ENCODE results near the gene PTPRZ1. TPM values are rescaled to one million over a fixed set of nuclear protein-coding genes. Genes with fewer than 3 reads are reported as not detected.

PTPRZ1 gene
- total and polyA plus RNA-seq, 12 donors = 0.09 to 0.87 (median 0.36) TPM

DNA sequence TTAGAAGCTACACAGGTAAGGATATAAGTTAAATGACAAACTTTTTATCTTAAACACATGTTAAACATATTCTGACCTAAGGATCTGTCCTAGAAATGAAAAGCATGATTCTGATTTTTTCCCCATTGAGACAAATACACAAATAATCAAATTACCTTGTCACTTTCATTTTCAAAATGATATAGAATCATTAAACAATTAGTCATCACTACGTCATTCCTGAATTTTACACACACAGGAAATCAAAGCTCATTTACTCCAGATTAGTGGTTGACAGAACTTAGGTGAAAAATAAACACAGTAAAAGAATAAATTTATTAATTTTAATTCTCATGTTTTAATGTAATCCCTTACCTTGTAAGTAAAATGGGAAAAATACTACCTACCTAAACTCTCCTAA lies 182.1 kb downstream of the PTPRZ1 start:
- no peaks in the 10 kb centered on the region for H3K4me1 ChIP-seq
- no peaks in the 10 kb centered on the region for H3K27me3 ChIP-seq
- intact Hi-C loops (cut with DNase I) = no loop called here
- DNase-seq (no peak), ATAC-seq (no peak)
- H3K4me3 ChIP-seq = no peak overlapping the region
- no peaks in the 10 kb centered on the region for H3K9me3 ChIP-seq
- no peak for TF ChIP-seq CTCF (IDR thresholded peaks at IDR 0.05)
- 67 to 69% methylated on average over 1 of the region's 1 CpG for WGBS, 2 donors
- no peak overlapping the region for H3K27ac ChIP-seq
- no peaks in the 10 kb centered on the region for H3K36me3 ChIP-seq

DNA sequence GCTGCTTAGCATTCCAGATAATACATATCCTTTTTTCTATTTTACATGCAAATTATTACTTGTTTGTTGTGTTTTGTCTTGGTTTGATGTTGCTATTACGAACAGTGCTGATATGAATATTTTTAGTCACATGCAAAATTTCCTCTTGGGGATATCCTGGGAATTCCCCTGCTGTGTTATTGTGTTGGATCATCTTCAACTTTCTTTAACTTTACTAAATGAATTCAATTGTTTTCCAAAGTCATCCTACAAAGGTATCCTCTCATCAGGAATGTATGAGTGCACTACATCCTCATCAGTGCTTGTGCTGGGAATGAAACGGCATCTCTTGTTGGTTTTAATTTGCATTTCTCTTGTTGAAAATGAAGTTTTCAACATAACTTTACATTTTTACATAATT lies 184.0 kb downstream of the PTPRZ1 start:
- Histone ChIP-seq H3K9me3 (no peaks in the 10 kb centered on the region), H3K4me1 (no peaks in the 10 kb centered on the region), H3K36me3 (no peaks in the 10 kb centered on the region), H3K27me3 (no peaks in the 10 kb centered on the region), H3K27ac (no peak overlapping the region), H3K4me3 (no peak overlapping the region)
- DNase-seq = no peak
- no peak for TF ChIP-seq CTCF (IDR thresholded peaks at IDR 0.05)
- WGBS, 2 donors = 48 to 54% methylated on average over 2 of the region's 2 CpGs
- intact Hi-C loops (cut with DNase I) = no loop called here
- no peak for ATAC-seq

DNA sequence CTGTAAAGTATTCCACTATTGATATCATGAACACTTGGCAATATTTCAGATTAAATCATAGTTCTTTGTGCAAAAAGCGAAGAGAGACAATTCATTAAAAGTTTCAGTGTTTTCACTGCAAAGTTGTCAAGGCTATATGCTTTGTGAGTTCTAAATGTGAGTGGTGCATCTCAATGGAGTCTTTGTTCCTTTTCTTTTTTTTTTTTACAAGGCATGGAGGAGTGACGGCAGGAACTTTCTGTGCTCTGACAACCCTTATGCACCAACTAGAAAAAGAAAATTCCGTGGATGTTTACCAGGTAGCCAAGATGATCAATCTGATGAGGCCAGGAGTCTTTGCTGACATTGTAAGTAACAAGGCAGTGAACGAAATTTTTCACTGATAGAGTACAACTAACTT lies 186.6 kb downstream of the PTPRZ1 start:
- H3K36me3 ChIP-seq = no peaks in the 10 kb centered on the region
- no peak for TF ChIP-seq CTCF (IDR thresholded peaks at IDR 0.05)
- H3K27ac ChIP-seq = no peak overlapping the region
- DNase-seq (no peak), ATAC-seq (no peak)
- H3K9me3 ChIP-seq = no peaks in the 10 kb centered on the region
- no peak overlapping the region for H3K4me3 ChIP-seq
- intact Hi-C loops (cut with DNase I) = no loop called here
- 63 to 68% methylated on average over 4 of the region's 4 CpGs for WGBS, 2 donors
- H3K4me1 ChIP-seq = no peaks in the 10 kb centered on the region
- H3K27me3 ChIP-seq = no peaks in the 10 kb centered on the region

DNA sequence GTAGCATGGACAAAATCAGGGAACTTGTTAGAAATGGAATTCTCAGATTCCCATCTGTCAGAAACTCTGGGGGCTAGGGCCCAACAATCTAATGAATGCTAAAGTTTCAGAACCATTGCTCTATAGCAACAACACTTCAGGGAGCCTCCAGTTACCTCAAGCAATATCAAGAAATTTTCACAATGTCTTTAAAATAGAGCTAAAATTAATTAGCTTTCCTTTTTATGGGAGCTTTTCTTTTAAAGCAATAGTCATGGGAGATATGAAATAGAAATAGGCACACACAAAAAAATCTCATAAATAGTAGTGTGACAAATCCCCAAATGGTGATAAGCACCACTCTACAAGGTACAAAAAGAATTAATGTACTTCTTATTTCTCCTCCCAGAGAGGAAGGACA lies 190.2 kb downstream of the PTPRZ1 start:
- H3K4me3 ChIP-seq = no peak overlapping the region
- H3K4me1 ChIP-seq = no peaks in the 10 kb centered on the region
- intact Hi-C loops (cut with DNase I) = no loop called here
- no peak for TF ChIP-seq CTCF (IDR thresholded peaks at IDR 0.05)
- no peaks in the 10 kb centered on the region for H3K9me3 ChIP-seq
- H3K36me3 ChIP-seq = no peaks in the 10 kb centered on the region
- H3K27me3 ChIP-seq = no peaks in the 10 kb centered on the region
- H3K27ac ChIP-seq = no peak overlapping the region
- no peak for DNase-seq
- ATAC-seq = no peak

DNA sequence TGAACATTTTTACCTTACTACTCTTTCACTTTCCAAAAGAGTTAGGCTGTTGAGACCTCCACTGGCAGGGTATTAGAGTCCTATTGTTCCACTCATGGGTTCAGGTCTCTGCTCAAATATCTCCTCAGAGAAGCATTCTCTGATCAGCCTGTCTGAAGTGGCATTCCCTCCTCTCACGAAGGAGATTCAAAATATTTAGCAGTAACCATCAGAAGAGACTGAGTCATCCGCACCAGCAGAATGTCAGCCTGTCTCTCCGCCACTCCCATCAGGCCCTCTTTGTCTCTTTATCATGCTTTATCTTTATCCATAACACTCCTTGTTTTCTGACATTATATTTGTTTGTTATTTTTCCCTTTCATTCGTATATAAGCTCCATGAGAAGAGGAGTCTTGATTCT lies 192.0 kb downstream of the PTPRZ1 start:
- H3K9me3 ChIP-seq = no peaks in the 10 kb centered on the region
- WGBS, 2 donors = 71 to 72% methylated on average over 4 of the region's 4 CpGs
- H3K36me3 ChIP-seq = no peaks in the 10 kb centered on the region
- DNase-seq (no peak), ATAC-seq (no peak)
- no peak overlapping the region for H3K27ac ChIP-seq
- H3K4me3 ChIP-seq = no peak overlapping the region
- no peak for TF ChIP-seq CTCF (IDR thresholded peaks at IDR 0.05)
- no peaks in the 10 kb centered on the region for H3K27me3 ChIP-seq
- no peaks in the 10 kb centered on the region for H3K4me1 ChIP-seq
- intact Hi-C loops (cut with DNase I) = no loop called here

All from heart right ventricle (tissue), 16 donors.